HepG2 (cell line): ENCODE results near the gene PARD3. TPM values are rescaled to one million over a fixed set of nuclear protein-coding genes. Genes with fewer than 3 reads are reported as not detected.

Experiments
- ATAC-seq: fragments of 200-7000 bp; cut with Tn5 transposase; 3 replicates; pipeline ENCODE4 v1.9.1; 2020; ENCODE audit warnings: mild to moderate bottlenecking, moderate library complexity
- BruUV-seq: library from RNA; stranded (reverse); fragments of 400-500 nt; replicated peaks from 2 replicates; lab custom pipeline; 2021; lab: Mats Ljungman, UMichigan
- CTCF ChIA-PET: fragments of 300-600 bp; formaldehyde crosslinking; extraction: SDS; loops from one replicate; lab custom pipeline; 2021; ENCODE audit warnings: low total read pairs, inconsistent platforms, low intra/inter-chr PET ratio; lab: Yijun Ruan, JAX
- POLR2A ChIA-PET: fragments of 350-600 bp; sonication (Branson Sonifier 250); formaldehyde crosslinking; loops from one replicate; lab custom pipeline; 2020; ENCODE audit warnings: antibody characterized with exemption, inconsistent platforms; lab: Yijun Ruan, JAX
- DNase-seq: peaks from one replicate; pipeline ENCODE4 v3.0.0-alpha.2; 2015; ENCODE audit warnings: low spot score
- FAIRE-seq: peaks from 3 replicates; lab custom pipeline; 2011; peaks lifted over from hg19 to GRCh38; lab: Jason Lieb, UNC
- H2AFZ ChIP-seq: one replicate; pipeline ENCODE4 v1.6.1; 2011; ENCODE audit warnings: low read length, inconsistent platforms
- H3K27ac ChIP-seq: fragments of 300-600 bp; 3 replicates; pipeline ENCODE4 v1.8.0; 2011; ENCODE audit warnings: mixed run types, mild to moderate bottlenecking, mixed read lengths, low read length, inconsistent platforms; ENCODE audit not compliant: insufficient read depth; ENCODE audit errors: extremely low read length
- H3K27me3 ChIP-seq, 2 experiments: fragments of 200-600 bp in 1 of 2; 2 replicates in 1 of 2; 3 replicates in 1 of 2; pipeline versions ENCODE4 v1.6.0 to v1.8.0; 2011; ENCODE audit warnings: low read length in 2 of 2, mild to moderate bottlenecking in 2 of 2, moderate library complexity in 2 of 2, inconsistent platforms in 1 of 2; ENCODE audit not compliant: insufficient read depth in 2 of 2, control insufficient read depth in 1 of 2
- H3K36me3 ChIP-seq, 2 experiments: fragments of 200-600 bp in 1 of 2; replicated peaks in 1 of 2; 2 replicates in 1 of 2; 3 replicates in 1 of 2; pipeline versions ENCODE4 v1.5.1 to v1.8.0; 2011; ENCODE audit warnings: low read length in 2 of 2, inconsistent platforms in 1 of 2; ENCODE audit not compliant: insufficient read depth in 2 of 2, control insufficient read depth in 1 of 2
- H3K4me1 ChIP-seq: 2 replicates; pipeline ENCODE4 v1.5.1; 2012; ENCODE audit warnings: low read length, inconsistent platforms; ENCODE audit not compliant: insufficient read depth
- H3K4me2 ChIP-seq: 2 replicates; pipeline ENCODE4 v1.6.0; 2011; ENCODE audit warnings: low read depth, low read length, inconsistent platforms
- H3K4me3 ChIP-seq, 3 experiments: fragments of 200-600 bp in 1 of 3; sonication (generic), shearing (Covaris generic) in 1 of 3; replicated peaks in 1 of 3; 2 replicates each; pipeline ENCODE4 v1.5.1; 2011 to 2016; ENCODE audit warnings: low read length in 3 of 3, inconsistent platforms in 2 of 3, low read depth in 2 of 3, mild to moderate bottlenecking in 2 of 3, control low read depth in 1 of 3, mixed read lengths in 1 of 3; ENCODE audit not compliant: insufficient read depth in 1 of 3
- H3K79me2 ChIP-seq: one replicate; pipeline ENCODE4 v1.6.1; 2011; ENCODE audit warnings: low read length, inconsistent platforms; ENCODE audit not compliant: insufficient read depth
- H3K9ac ChIP-seq: 2 replicates; pipeline ENCODE4 v1.6.0; 2011; ENCODE audit warnings: mild to moderate bottlenecking, low read depth, low read length, inconsistent platforms; ENCODE audit not compliant: insufficient read depth
- H3K9me3 ChIP-seq: 2 replicates; pipeline ENCODE4 v1.5.1; 2012; ENCODE audit warnings: mild to moderate bottlenecking, low read length
- H4K20me1 ChIP-seq: 2 replicates; pipeline ENCODE4 v1.6.0; 2011; ENCODE audit warnings: inconsistent platforms, mild to moderate bottlenecking, low read length, moderate library complexity; ENCODE audit not compliant: insufficient read depth
- KMT2B ChIP-seq: IDR thresholded peaks from 2 replicates; pipeline ENCODE4 v1.6.1; 2016; ENCODE audit warnings: missing genetic modification reagents, missing compliant biosample characterization
- NR2C2 ChIP-seq: sonication (generic); formaldehyde crosslinking; IDR thresholded peaks from 2 replicates; pipeline ENCODE4 v1.4.0; 2020; ENCODE audit warnings: missing genetic modification reagents, mild to moderate bottlenecking, moderate library complexity, borderline replicate concordance
- ZFP90 ChIP-seq: sonication (generic); formaldehyde crosslinking; IDR thresholded peaks from 2 replicates; pipeline ENCODE4 v1.8.0; 2022; ENCODE audit warnings: missing genetic modification reagents, mild to moderate bottlenecking, inconsistent platforms, borderline replicate concordance
- ZNF569 ChIP-seq: sonication (generic); formaldehyde crosslinking; IDR thresholded peaks from 2 replicates; pipeline ENCODE4 v1.5.0; 2020; ENCODE audit warnings: mild to moderate bottlenecking, missing genetic modification reagents, moderate library complexity, borderline replicate concordance
- WGBS: methylation state at CpG from one replicate; pipeline ENCODE4 v1.1.6; 2017; ENCODE audit warnings: low lambda C conversion rate; 5-methylcytosine and 5-hydroxymethylcytosine counted together
- in situ Hi-C: cut with HindIII; loops from 2 replicates; pipeline ENCODE4 v1.10.0; 2017; ENCODE audit warnings: low pct_unique_long_range_greater_than_20kb; ENCODE audit not compliant: extremely low pct_ligation_motif_present
- intact Hi-C: fragments of 100-400 bp; cut with micrococcal nuclease; formaldehyde crosslinking; loops from one replicate; pipeline ENCODE4 v1.10.0; 2022; ENCODE audit not compliant: unreplicated experiment
- polyA plus RNA-seq, 8 experiments: library from polyadenylated mRNA; depleted of rRNA in 3 of 8; stranded (reverse) in 7 of 8; unstranded in 1 of 8; fragments of >200 nt; fragmentation: Illumina TruSeq in 4 of 8; extraction: Trizol in 4 of 8; gene quantifications; 2 replicates each; pipeline versions ENCODE4 v1.2.1 to v1.2.3, GENCODE V29; 2011 to 2016; ENCODE audit warnings: low read depth in 4 of 8, missing spikeins in 1 of 8, mixed read lengths in 1 of 8; ENCODE audit not compliant: insufficient read depth in 1 of 8
- total RNA-seq, 5 experiments: library from RNA; depleted of rRNA; stranded (reverse); fragments of >200 nt; fragmentation: Illumina TruSeq; extraction: Trizol; gene quantifications; 2 replicates each; pipeline ENCODE4 v1.2.3, GENCODE V29; 2016; ENCODE audit warnings: low read depth in 1 of 5
- TF ChIP-seq, protein P1 (sequence below): sonication (generic); formaldehyde crosslinking; IDR thresholded peaks from 2 replicates; pipeline ENCODE4 v1.9.0; 2021; ENCODE audit warnings: missing genetic modification reagents, borderline replicate concordance
- TF ChIP-seq, protein P2 (sequence below): sonication (generic); formaldehyde crosslinking; IDR thresholded peaks from 2 replicates; pipeline ENCODE4 v1.4.0; 2020; ENCODE audit warnings: low read depth, missing genetic modification reagents
- TF ChIP-seq, protein P3 (sequence below): sonication (generic); formaldehyde crosslinking; IDR thresholded peaks from 2 replicates; pipeline ENCODE4 v1.9.0; 2021; ENCODE audit warnings: missing genetic modification reagents, mild to moderate bottlenecking, borderline replicate concordance
- TF ChIP-seq, protein P4 (sequence below): sonication (generic); formaldehyde crosslinking; IDR thresholded peaks from 2 replicates; pipeline ENCODE4 v1.4.0; 2020; ENCODE audit warnings: missing genetic modification reagents

PARD3 gene
- total and polyA plus RNA-seq, 2 of the 13 experiments (the other 11 are each of a cell fraction or from before 2014, with no cell fraction given) = 40.9 to 60.0 TPM

DNA sequence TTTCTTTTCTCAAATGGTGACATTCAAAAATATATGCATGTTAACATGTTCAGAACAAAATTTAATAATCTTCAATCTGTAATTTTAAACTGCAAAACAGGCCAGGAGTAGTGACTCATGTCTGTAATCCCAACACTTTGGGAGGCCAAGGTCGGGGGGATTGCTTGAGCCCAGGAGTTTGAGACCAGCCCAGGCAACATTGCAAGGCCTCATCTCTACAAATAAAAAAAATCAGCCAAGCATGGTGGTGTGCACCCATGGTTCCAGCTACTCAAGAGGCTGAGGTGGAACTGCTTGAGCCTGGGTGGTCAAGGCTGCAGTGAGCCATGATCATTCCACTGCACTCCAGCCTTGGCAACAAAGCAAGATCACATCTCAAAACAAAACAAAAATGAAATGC, 394.3 kb downstream of the PARD3 start:
- ChIA-PET POLR2A (no interaction called here), CTCF (no interaction called here)
- H3K36me3 ChIP-seq = no peaks in the 10 kb centered on the region
- intact Hi-C loops (no loop called here), in situ Hi-C loops (no loop called here)
- no peak overlapping the region for H3K4me3 ChIP-seq
- no peak overlapping the region for H3K4me2 ChIP-seq
- no peaks in the 10 kb centered on the region for H3K27me3 ChIP-seq
- no peaks in the 10 kb centered on the region for H3K79me2 ChIP-seq
- no peak overlapping the region for H2AFZ ChIP-seq
- H3K4me1 ChIP-seq = peaks cover 14% of the 10 kb centered on the region
- no peak for DNase-seq
- no peak for FAIRE-seq
- H3K27ac ChIP-seq = no peak overlapping the region
- no peak overlapping the region for H3K9ac ChIP-seq
- BruUV-seq = no TSS peak
- no peaks in the 10 kb centered on the region for H4K20me1 ChIP-seq
- H3K9me3 ChIP-seq = no peaks in the 10 kb centered on the region
- ATAC-seq = no peak
- no CpG with 5 or more reads among the region's 1 CpG for WGBS
- TF ChIP-seq, protein P1, sequence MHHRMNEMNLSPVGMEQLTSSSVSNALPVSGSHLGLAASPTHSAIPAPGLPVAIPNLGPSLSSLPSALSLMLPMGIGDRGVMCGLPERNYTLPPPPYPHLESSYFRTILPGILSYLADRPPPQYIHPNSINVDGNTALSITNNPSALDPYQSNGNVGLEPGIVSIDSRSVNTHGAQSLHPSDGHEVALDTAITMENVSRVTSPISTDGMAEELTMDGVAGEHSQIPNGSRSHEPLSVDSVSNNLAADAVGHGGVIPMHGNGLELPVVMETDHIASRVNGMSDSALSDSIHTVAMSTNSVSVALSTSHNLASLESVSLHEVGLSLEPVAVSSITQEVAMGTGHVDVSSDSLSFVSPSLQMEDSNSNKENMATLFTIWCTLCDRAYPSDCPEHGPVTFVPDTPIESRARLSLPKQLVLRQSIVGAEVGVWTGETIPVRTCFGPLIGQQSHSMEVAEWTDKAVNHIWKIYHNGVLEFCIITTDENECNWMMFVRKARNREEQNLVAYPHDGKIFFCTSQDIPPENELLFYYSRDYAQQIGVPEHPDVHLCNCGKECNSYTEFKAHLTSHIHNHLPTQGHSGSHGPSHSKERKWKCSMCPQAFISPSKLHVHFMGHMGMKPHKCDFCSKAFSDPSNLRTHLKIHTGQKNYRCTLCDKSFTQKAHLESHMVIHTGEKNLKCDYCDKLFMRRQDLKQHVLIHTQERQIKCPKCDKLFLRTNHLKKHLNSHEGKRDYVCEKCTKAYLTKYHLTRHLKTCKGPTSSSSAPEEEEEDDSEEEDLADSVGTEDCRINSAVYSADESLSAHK (CRISPR knock-in tag) = no peak
- TF ChIP-seq, protein P2, sequence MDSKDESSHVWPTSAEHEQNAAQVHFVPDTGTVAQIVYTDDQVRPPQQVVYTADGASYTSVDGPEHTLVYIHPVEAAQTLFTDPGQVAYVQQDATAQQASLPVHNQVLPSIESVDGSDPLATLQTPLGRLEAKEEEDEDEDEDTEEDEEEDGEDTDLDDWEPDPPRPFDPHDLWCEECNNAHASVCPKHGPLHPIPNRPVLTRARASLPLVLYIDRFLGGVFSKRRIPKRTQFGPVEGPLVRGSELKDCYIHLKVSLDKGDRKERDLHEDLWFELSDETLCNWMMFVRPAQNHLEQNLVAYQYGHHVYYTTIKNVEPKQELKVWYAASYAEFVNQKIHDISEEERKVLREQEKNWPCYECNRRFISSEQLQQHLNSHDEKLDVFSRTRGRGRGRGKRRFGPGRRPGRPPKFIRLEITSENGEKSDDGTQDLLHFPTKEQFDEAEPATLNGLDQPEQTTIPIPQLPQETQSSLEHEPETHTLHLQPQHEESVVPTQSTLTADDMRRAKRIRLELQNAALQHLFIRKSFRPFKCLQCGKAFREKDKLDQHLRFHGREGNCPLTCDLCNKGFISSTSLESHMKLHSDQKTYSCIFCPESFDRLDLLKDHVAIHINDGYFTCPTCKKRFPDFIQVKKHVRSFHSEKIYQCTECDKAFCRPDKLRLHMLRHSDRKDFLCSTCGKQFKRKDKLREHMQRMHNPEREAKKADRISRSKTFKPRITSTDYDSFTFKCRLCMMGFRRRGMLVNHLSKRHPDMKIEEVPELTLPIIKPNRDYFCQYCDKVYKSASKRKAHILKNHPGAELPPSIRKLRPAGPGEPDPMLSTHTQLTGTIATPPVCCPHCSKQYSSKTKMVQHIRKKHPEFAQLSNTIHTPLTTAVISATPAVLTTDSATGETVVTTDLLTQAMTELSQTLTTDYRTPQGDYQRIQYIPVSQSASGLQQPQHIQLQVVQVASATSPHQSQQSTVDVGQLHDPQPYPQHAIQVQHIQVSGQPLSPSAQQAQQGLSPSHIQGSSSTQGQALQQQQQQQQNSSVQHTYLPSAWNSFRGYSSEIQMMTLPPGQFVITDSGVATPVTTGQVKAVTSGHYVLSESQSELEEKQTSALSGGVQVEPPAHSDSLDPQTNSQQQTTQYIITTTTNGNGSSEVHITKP = no peak
- TF ChIP-seq, protein P3, sequence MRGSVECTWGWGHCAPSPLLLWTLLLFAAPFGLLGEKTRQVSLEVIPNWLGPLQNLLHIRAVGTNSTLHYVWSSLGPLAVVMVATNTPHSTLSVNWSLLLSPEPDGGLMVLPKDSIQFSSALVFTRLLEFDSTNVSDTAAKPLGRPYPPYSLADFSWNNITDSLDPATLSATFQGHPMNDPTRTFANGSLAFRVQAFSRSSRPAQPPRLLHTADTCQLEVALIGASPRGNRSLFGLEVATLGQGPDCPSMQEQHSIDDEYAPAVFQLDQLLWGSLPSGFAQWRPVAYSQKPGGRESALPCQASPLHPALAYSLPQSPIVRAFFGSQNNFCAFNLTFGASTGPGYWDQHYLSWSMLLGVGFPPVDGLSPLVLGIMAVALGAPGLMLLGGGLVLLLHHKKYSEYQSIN (CRISPR knock-in tag) = no peak
- TF ChIP-seq NR2C2 (CRISPR knock-in tag) (no peak), ZFP90 (CRISPR knock-in tag) (no peak), ZNF569 (no peak), KMT2B (CRISPR knock-in tag) (no peak)
- TF ChIP-seq, protein P4, sequence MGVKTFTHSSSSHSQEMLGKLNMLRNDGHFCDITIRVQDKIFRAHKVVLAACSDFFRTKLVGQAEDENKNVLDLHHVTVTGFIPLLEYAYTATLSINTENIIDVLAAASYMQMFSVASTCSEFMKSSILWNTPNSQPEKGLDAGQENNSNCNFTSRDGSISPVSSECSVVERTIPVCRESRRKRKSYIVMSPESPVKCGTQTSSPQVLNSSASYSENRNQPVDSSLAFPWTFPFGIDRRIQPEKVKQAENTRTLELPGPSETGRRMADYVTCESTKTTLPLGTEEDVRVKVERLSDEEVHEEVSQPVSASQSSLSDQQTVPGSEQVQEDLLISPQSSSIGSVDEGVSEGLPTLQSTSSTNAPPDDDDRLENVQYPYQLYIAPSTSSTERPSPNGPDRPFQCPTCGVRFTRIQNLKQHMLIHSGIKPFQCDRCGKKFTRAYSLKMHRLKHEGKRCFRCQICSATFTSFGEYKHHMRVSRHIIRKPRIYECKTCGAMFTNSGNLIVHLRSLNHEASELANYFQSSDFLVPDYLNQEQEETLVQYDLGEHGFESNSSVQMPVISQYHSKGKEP = no peak
